Stimulated activated CD4-positive, alpha-beta T cell treated with anti-CD3 and anti-CD28 coated beads, Interleukin-12 subunit alpha, Interleukin-12 subunit beta, amount 100 ng/mL, for 48 hours (primary cell): ENCODE results near the gene ZNF585A.

Source experiments
- DNase-seq, 3 donors: peaks; one replicate each; pipeline ENCODE4 v3.0.0-alpha.2; 2020; ENCODE audit warnings: low read depth in 2 of 3, low spot score in 1 of 3

The ZNF585A gene

GRCh38 chr19:37095859-37096258 is 76.6 kb downstream of the ZNF585A start:
- no peak for DNase-seq
